H9 (cell line): ENCODE results near the gene ORMDL2. TPM values are rescaled to one million over a fixed set of nuclear protein-coding genes. Genes with fewer than 3 reads are reported as not detected.

Source experiments
- DNase-seq: peaks from one replicate; pipeline ENCODE4 v3.0.0-alpha.2; 2017
- H2AFZ ChIP-seq: one replicate; pipeline ENCODE4 v1.6.1; 2013; ENCODE audit warnings: mild to moderate bottlenecking, low read length, control low read depth, moderate library complexity
- H2AK5ac ChIP-seq: 2 replicates; pipeline ENCODE4 v1.6.1; 2013; ENCODE audit warnings: low read length, control low read depth, mixed read lengths; ENCODE audit not compliant: insufficient read length
- H2BK120ac ChIP-seq: one replicate; pipeline ENCODE4 v1.6.1; 2013; ENCODE audit warnings: low read depth, mild to moderate bottlenecking, low read length, control low read depth, inconsistent platforms; ENCODE audit not compliant: poor library complexity, severe bottlenecking
- H2BK12ac ChIP-seq: 2 replicates; pipeline ENCODE4 v1.6.1; 2013; ENCODE audit warnings: low read length, control low read depth, mixed read lengths, low read depth; ENCODE audit not compliant: insufficient read length
- H2BK15ac ChIP-seq: 2 replicates; pipeline ENCODE4 v1.6.1; 2013; ENCODE audit warnings: low read depth, low read length, control low read depth
- H2BK20ac ChIP-seq: one replicate; pipeline ENCODE4 v1.6.1; 2013; ENCODE audit warnings: low read depth, mild to moderate bottlenecking, low read length, control low read depth, inconsistent platforms; ENCODE audit not compliant: poor library complexity, severe bottlenecking
- H2BK5ac ChIP-seq: 2 replicates; pipeline ENCODE4 v1.6.1; 2013; ENCODE audit warnings: low read length, control low read depth, mixed read lengths; ENCODE audit not compliant: insufficient read length
- H3K14ac ChIP-seq: 2 replicates; pipeline ENCODE4 v1.6.1; 2013; ENCODE audit warnings: low read length, control low read depth; ENCODE audit not compliant: insufficient read depth
- H3K18ac ChIP-seq: 2 replicates; pipeline ENCODE4 v1.6.1; 2013; ENCODE audit warnings: low read depth, mild to moderate bottlenecking, mixed read lengths, low read length, control low read depth; ENCODE audit not compliant: insufficient read length
- H3K23ac ChIP-seq: 2 replicates; pipeline ENCODE4 v1.6.1; 2013; ENCODE audit warnings: low read length, control low read depth, mixed read lengths, low read depth; ENCODE audit not compliant: insufficient read length
- H3K23me2 ChIP-seq: 2 replicates; pipeline ENCODE4 v1.6.1; 2013; ENCODE audit warnings: low read depth, mild to moderate bottlenecking, mixed read lengths, low read length, control low read depth; ENCODE audit not compliant: insufficient read length, poor library complexity, severe bottlenecking
- H3K27ac ChIP-seq: 2 replicates; pipeline ENCODE4 v1.5.1; 2013; ENCODE audit warnings: low read length, control low read depth, mixed read lengths, low read depth; ENCODE audit not compliant: insufficient read length
- H3K27me3 ChIP-seq: 2 replicates; pipeline ENCODE4 v1.6.1; 2013; ENCODE audit warnings: low read length, control low read depth, inconsistent platforms; ENCODE audit not compliant: insufficient read depth
- H3K4ac ChIP-seq: 2 replicates; pipeline ENCODE4 v1.6.1; 2013; ENCODE audit warnings: low read depth, mild to moderate bottlenecking, control low read depth, inconsistent platforms, low read length, moderate library complexity
- H3K4me1 ChIP-seq: 2 replicates; pipeline ENCODE4 v1.6.1; 2013; ENCODE audit warnings: low read length, control low read depth, inconsistent platforms; ENCODE audit not compliant: insufficient read depth
- H3K4me2 ChIP-seq: 2 replicates; pipeline ENCODE4 v1.6.1; 2013; ENCODE audit warnings: low read length, control low read depth, mixed read lengths; ENCODE audit not compliant: insufficient read length, insufficient read depth
- H3K56ac ChIP-seq: 2 replicates; pipeline ENCODE4 v1.6.1; 2013; ENCODE audit warnings: low read depth, mild to moderate bottlenecking, mixed read lengths, low read length, control low read depth; ENCODE audit not compliant: insufficient read length
- H3K79me1 ChIP-seq: 2 replicates; pipeline ENCODE4 v1.6.1; 2013; ENCODE audit warnings: low read depth, mild to moderate bottlenecking, moderate library complexity, low read length, control low read depth, inconsistent platforms; ENCODE audit not compliant: insufficient read depth, poor library complexity, severe bottlenecking
- H3K79me2 ChIP-seq: 2 replicates; pipeline ENCODE4 v1.6.1; 2013; ENCODE audit warnings: low read length, control low read depth, inconsistent platforms; ENCODE audit not compliant: insufficient read depth
- H3K9ac ChIP-seq: 2 replicates; pipeline ENCODE4 v1.6.1; 2013; ENCODE audit warnings: low read length, control low read depth, mixed read lengths; ENCODE audit not compliant: insufficient read length; ENCODE audit errors: extremely low read depth
- H3K9me3 ChIP-seq: one replicate; pipeline ENCODE4 v1.6.1; 2013; ENCODE audit warnings: low read depth, low read length, inconsistent platforms; ENCODE audit not compliant: control insufficient read depth
- H3T11ph ChIP-seq: one replicate; pipeline ENCODE4 v1.6.1; 2013; ENCODE audit warnings: mild to moderate bottlenecking, low read length, control low read depth, inconsistent platforms
- H4K20me1 ChIP-seq: one replicate; pipeline ENCODE4 v1.6.1; 2013; ENCODE audit not compliant: control insufficient read depth, insufficient read length, insufficient read depth
- H4K5ac ChIP-seq: 2 replicates; pipeline ENCODE4 v1.6.1; 2013; ENCODE audit warnings: low read depth, mild to moderate bottlenecking, mixed read lengths, low read length, control low read depth; ENCODE audit not compliant: insufficient read length
- H4K8ac ChIP-seq: replicated peaks from 2 replicates; pipeline ENCODE4 v1.6.1; 2013; ENCODE audit warnings: low read length, control low read depth, mixed read lengths, low read depth; ENCODE audit not compliant: insufficient read length
- H4K91ac ChIP-seq: 2 replicates; pipeline ENCODE4 v1.6.1; 2013; ENCODE audit warnings: low read depth, mild to moderate bottlenecking, moderate library complexity, mixed read lengths, low read length, control low read depth; ENCODE audit not compliant: insufficient read length
- H3K27ac Mint-ChIP-seq, 3 experiments: 2 replicates in 2 of 3; 3 replicates in 1 of 3; pipeline ENCODE4 v1.8.0; 2020 to 2021; ENCODE audit warnings: mixed read lengths in 3 of 3, mild to moderate bottlenecking in 1 of 3, moderate library complexity in 1 of 3
- H3K27me3 Mint-ChIP-seq: 2 replicates; pipeline ENCODE4 v1.8.0; 2021; ENCODE audit warnings: low read depth, mild to moderate bottlenecking, moderate library complexity, mixed read lengths
- H3K36me3 Mint-ChIP-seq, 3 experiments: 2 replicates in 2 of 3; 3 replicates in 1 of 3; pipeline ENCODE4 v1.8.0; 2020 to 2021; ENCODE audit warnings: low read depth in 3 of 3, mixed read lengths in 3 of 3; ENCODE audit not compliant: insufficient read depth in 1 of 3
- H3K4me1 Mint-ChIP-seq, 2 experiments: 2 replicates each; pipeline ENCODE4 v1.8.0; 2020; ENCODE audit warnings: mixed read lengths in 2 of 2
- H3K4me3 Mint-ChIP-seq, 2 experiments: 2 replicates in 1 of 2; 3 replicates in 1 of 2; pipeline ENCODE4 v1.8.0; 2020 to 2021; ENCODE audit warnings: mild to moderate bottlenecking in 2 of 2, mixed read lengths in 2 of 2, moderate library complexity in 1 of 2
- H3K9me3 Mint-ChIP-seq, 2 experiments: 2 replicates in 1 of 2; 3 replicates in 1 of 2; pipeline ENCODE4 v1.8.0; 2020; ENCODE audit warnings: mild to moderate bottlenecking in 2 of 2, mixed read lengths in 2 of 2, moderate library complexity in 1 of 2
- CTCF ChIP-seq: fragments of 200-600 bp; sonication (generic); conservative IDR thresholded peaks from 3 replicates; pipeline ENCODE4 v1.8.0; 2021; ENCODE audit warnings: antibody characterized with exemption, mild to moderate bottlenecking
- WGBS: extraction: QIAGEN DNeasy Blood & Tissue Kit; methylation state at CpG from one replicate; pipeline ENCODE4 v1.1.7; 2013; ENCODE audit warnings: missing lambda C conversion rate, low lambda C conversion rate, mixed read lengths; ENCODE audit not compliant: insufficient read length; ENCODE audit errors: extremely low coverage; 5-methylcytosine and 5-hydroxymethylcytosine counted together
- total RNA-seq: library from RNA; stranded (reverse); gene quantifications from 2 replicates; pipeline ENCODE4 v1.2.1, GENCODE V29; 2021

The ORMDL2 gene
- total RNA-seq, 1 experiment from 2014 or later = 51.3 TPM

GRCh38 chr12:55838361-55838760, 20.5 kb downstream of the ORMDL2 start:
- no peak overlapping the region for H3K4ac ChIP-seq
- H2BK5ac ChIP-seq = no peak overlapping the region
- H2BK120ac ChIP-seq = no peak overlapping the region
- H3K79me2 ChIP-seq = no peaks in the 10 kb centered on the region
- H2AFZ ChIP-seq = no peak overlapping the region
- no peak overlapping the region for H2AK5ac ChIP-seq
- Mint-ChIP-seq H3K9me3 (no peaks in the 10 kb centered on the region; a peak in 1 of 5 replicates), H3K27me3 (peaks cover 2% of the 10 kb centered on the region; the same call in 1 of the 2 replicates), H3K27ac (no peak overlapping the region), H3K4me3 (no peak overlapping the region), H3K36me3 (peaks cover 0 to 4% (median 2%) of the 10 kb centered on the region in 3 experiments; a peak in 4 of 7 replicates), H3K4me1 (peaks cover 21 to 26% of the 10 kb centered on the region in 2 experiments)
- H4K5ac ChIP-seq = no peak overlapping the region
- no peak overlapping the region for H2BK15ac ChIP-seq
- H3K4me1 ChIP-seq = no peaks in the 10 kb centered on the region; the same call in 1 of the 2 replicates
- no peak overlapping the region for H2BK12ac ChIP-seq
- no peak overlapping the region for H2BK20ac ChIP-seq
- no peak for TF ChIP-seq CTCF
- no peak overlapping the region for H3K18ac ChIP-seq
- H4K91ac ChIP-seq = no peak overlapping the region
- H3K4me2 ChIP-seq = no peak overlapping the region
- no peak overlapping the region for H3K14ac ChIP-seq
- peaks cover 3% of the 10 kb centered on the region for H4K20me1 ChIP-seq
- H4K8ac ChIP-seq = no peak overlapping the region
- H3T11ph ChIP-seq = no peak overlapping the region
- no peak overlapping the region for H3K27ac ChIP-seq
- DNase-seq = no peak
- no peaks in the 10 kb centered on the region for H3K9me3 ChIP-seq
- no CpG with 5 or more reads among the region's 3 CpGs for WGBS
- H3K79me1 ChIP-seq = no peaks in the 10 kb centered on the region
- H3K23ac ChIP-seq = no peak overlapping the region
- H3K9ac ChIP-seq = no peak overlapping the region
- no peaks in the 10 kb centered on the region for H3K23me2 ChIP-seq
- no peaks in the 10 kb centered on the region for H3K27me3 ChIP-seq
- H3K56ac ChIP-seq = no peak overlapping the region
